Measurements from ENCODE around the gene DHRS13.

DHRS13 gene

GRCh38 chr17:28902819-28903545, at the start of gene DHRS13:
Gene DHRS13 (minus strand): TSS chr17:28903079. CDS start chr17:28902944, 135 bp downstream.
- peak; percentile 87 for DNase-seq

GRCh38 chr17:28951991-28952975, 49.4 kb upstream of the DHRS13 start:
- DNase-seq, result peak; percentile 99

GRCh38 chr17:28951428-28951990, 48.6 kb upstream of the DHRS13 start, which contains the start of gene PHF12:
Gene PHF12 (minus strand): TSS chr17:28951518. CDS start chr17:28950960, 558 bp downstream.
- peak; percentile 98 for DNase-seq

- no peak for DNase-seq
Observed at GRCh38 chr17:28950752-28951427, 48.0 kb upstream of the DHRS13 start.

GRCh38 chr17:28950017-28950751, 47.3 kb upstream of the DHRS13 start:
- peak; percentile 25 for DNase-seq

GRCh38 chr17:28949185-28950016, 46.5 kb upstream of the DHRS13 start:
- DNase-seq, result peak; percentile 48

- no peak for DNase-seq
Observed at GRCh38 chr17:28948873-28949184, 46.0 kb upstream of the DHRS13 start.

- DNase-seq, result no peak
Observed at GRCh38 chr17:28948342-28948741, 45.5 kb upstream of the DHRS13 start.

GRCh38 chr17:28947639-28948038, 44.8 kb upstream of the DHRS13 start:
- no peak for DNase-seq

- DNase-seq, result no peak
Observed at GRCh38 chr17:28946239-28946638, 43.4 kb upstream of the DHRS13 start.

GRCh38 chr17:28944862-28945741, 42.2 kb upstream of the DHRS13 start:
- no peak for DNase-seq

GRCh38 chr17:28944343-28944742, 41.5 kb upstream of the DHRS13 start:
- no peak for DNase-seq

GRCh38 chr17:28942925-28943324, 40.0 kb upstream of the DHRS13 start:
- DNase-seq, result no peak

- DNase-seq, result no peak
Observed at GRCh38 chr17:28941251-28941650, 38.4 kb upstream of the DHRS13 start.

- no peak for DNase-seq
Observed at GRCh38 chr17:28940675-28941074, 37.8 kb upstream of the DHRS13 start.

GRCh38 chr17:28940142-28940541, 37.3 kb upstream of the DHRS13 start:
- no peak for DNase-seq

- DNase-seq, result no peak
Observed at GRCh38 chr17:28938552-28938951, 35.7 kb upstream of the DHRS13 start.

GRCh38 chr17:28937044-28937729, 34.3 kb upstream of the DHRS13 start:
- no peak for DNase-seq

GRCh38 chr17:28935744-28936460, 33.0 kb upstream of the DHRS13 start:
- DNase-seq, result no peak
